Measurements from ENCODE around the gene PHACTR3.

The PHACTR3 gene

GRCh38 chr20:59668926-59669850 is 64.8 kb downstream of the PHACTR3 start:
- in situ Hi-C loops (cut with MboI; ENCODE audit: low sequenced_read_pairs), result no loop called here

GRCh38 chr20:59670786-59671492 is 66.6 kb downstream of the PHACTR3 start:
- in situ Hi-C loops (cut with MboI; ENCODE audit: low sequenced_read_pairs), result no loop called here

- in situ Hi-C loops (cut with MboI; ENCODE audit: low sequenced_read_pairs), result no loop called here
Measured at GRCh38 chr20:59671661-59672471, 67.5 kb downstream of the PHACTR3 start.

- in situ Hi-C loops (cut with MboI; ENCODE audit: low sequenced_read_pairs), result no loop called here
Measured at GRCh38 chr20:59672576-59672975, 68.2 kb downstream of the PHACTR3 start.

- in situ Hi-C loops (cut with MboI; ENCODE audit: low sequenced_read_pairs), result no loop called here
Measured at GRCh38 chr20:59673288-59673997, 69.1 kb downstream of the PHACTR3 start.

- in situ Hi-C loops (cut with MboI; ENCODE audit: low sequenced_read_pairs), result no loop called here
Measured at GRCh38 chr20:59673998-59674445, 69.7 kb downstream of the PHACTR3 start.

- in situ Hi-C loops (cut with MboI; ENCODE audit: low sequenced_read_pairs), result no loop called here
Measured at GRCh38 chr20:59676126-59676850, 71.9 kb downstream of the PHACTR3 start.

- in situ Hi-C loops (cut with MboI; ENCODE audit: low sequenced_read_pairs), result no loop called here
Measured at GRCh38 chr20:59676851-59677182, 72.5 kb downstream of the PHACTR3 start.

GRCh38 chr20:59677586-59677985 is 73.2 kb downstream of the PHACTR3 start:
- in situ Hi-C loops (cut with MboI; ENCODE audit: low sequenced_read_pairs), result no loop called here

GRCh38 chr20:59678288-59678687 is 73.9 kb downstream of the PHACTR3 start:
- in situ Hi-C loops (cut with MboI; ENCODE audit: low sequenced_read_pairs), result no loop called here

GRCh38 chr20:59678951-59679350 is 74.6 kb downstream of the PHACTR3 start:
- in situ Hi-C loops (cut with MboI; ENCODE audit: low sequenced_read_pairs), result no loop called here

- in situ Hi-C loops (cut with MboI; ENCODE audit: low sequenced_read_pairs), result no loop called here
Measured at GRCh38 chr20:59680148-59680650, 75.9 kb downstream of the PHACTR3 start.

- in situ Hi-C loops (cut with MboI; ENCODE audit: low sequenced_read_pairs), result no loop called here
Measured at GRCh38 chr20:59680852-59681251, 76.5 kb downstream of the PHACTR3 start.

GRCh38 chr20:59682603-59683002 is 78.3 kb downstream of the PHACTR3 start:
- in situ Hi-C loops (cut with MboI; ENCODE audit: low sequenced_read_pairs), result no loop called here

- in situ Hi-C loops (cut with MboI; ENCODE audit: low sequenced_read_pairs), result no loop called here
Measured at GRCh38 chr20:59683181-59683580, 78.8 kb downstream of the PHACTR3 start.

- in situ Hi-C loops (cut with MboI; ENCODE audit: low sequenced_read_pairs), result no loop called here
Measured at GRCh38 chr20:59684685-59685242, 80.4 kb downstream of the PHACTR3 start.

- in situ Hi-C loops (cut with MboI; ENCODE audit: low sequenced_read_pairs), result no loop called here
Measured at GRCh38 chr20:59686404-59687346, 82.3 kb downstream of the PHACTR3 start.

- in situ Hi-C loops (cut with MboI; ENCODE audit: low sequenced_read_pairs), result no loop called here
Measured at GRCh38 chr20:59688356-59688755, 84.0 kb downstream of the PHACTR3 start.
